ENCODE results near the gene HAL. TPM values are rescaled to one million over a fixed set of nuclear protein-coding genes. Genes with fewer than 3 reads are reported as not detected.
A peak's percentile ranks its signal among the peaks of the same experiment; 100 is the strongest.

HAL gene
- total and polyA plus RNA-seq, 2 of the 13 experiments (the other 11 are each of a cell fraction or from before 2014, with no cell fraction given): 0.89 to 37.8 TPM

DNA sequence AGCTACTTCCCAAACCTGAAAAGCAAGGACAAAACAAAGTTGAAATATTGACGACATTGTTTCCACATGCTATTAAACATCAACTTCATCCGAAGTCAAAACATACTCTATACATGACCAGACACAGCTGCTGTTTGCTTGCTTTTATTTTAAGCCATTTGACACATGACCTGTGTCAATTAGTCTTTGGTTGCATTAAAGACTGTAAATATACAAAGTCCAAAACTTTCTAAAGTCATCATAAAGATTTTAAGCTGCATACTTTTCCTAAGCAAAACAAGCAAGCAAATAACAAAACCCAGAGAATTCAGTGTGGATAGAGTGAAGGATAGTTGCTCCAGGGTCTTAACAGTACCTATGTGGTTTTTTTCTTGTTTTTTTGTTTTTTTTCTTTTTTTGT lies 21.8 kb downstream of the HAL start (continued):
- TF ChIP-seq ZKSCAN8 (CRISPR knock-in tag; IDR thresholded peaks at IDR 0.05; ENCODE audit: borderline replicate concordance): peak; percentile 57; the same call in 1 of the 2 replicates
- no peak for TF ChIP-seq RBFOX2 (IDR thresholded peaks at IDR 0.05; ENCODE audit: low read depth, low read length)
- TF ChIP-seq POLR2AphosphoS5 (IDR thresholded peaks at IDR 0.05; ENCODE audit: low read depth, low read length): no peak
- TF ChIP-seq ZNF607 (CRISPR knock-in tag; IDR thresholded peaks at IDR 0.05; ENCODE audit: borderline replicate concordance): no peak
- TF ChIP-seq PCBP1 (IDR thresholded peaks at IDR 0.05; ENCODE audit: borderline replicate concordance, low read depth, low read length): no peak
- no peak for TF ChIP-seq RBAK (CRISPR knock-in tag; IDR thresholded peaks at IDR 0.05)
- no peak for TF ChIP-seq ZNF674 (CRISPR knock-in tag; IDR thresholded peaks at IDR 0.05; ENCODE audit: low read depth)
- no peak for TF ChIP-seq ZSCAN25 (CRISPR knock-in tag; IDR thresholded peaks at IDR 0.05)
- TF ChIP-seq, protein P1, sequence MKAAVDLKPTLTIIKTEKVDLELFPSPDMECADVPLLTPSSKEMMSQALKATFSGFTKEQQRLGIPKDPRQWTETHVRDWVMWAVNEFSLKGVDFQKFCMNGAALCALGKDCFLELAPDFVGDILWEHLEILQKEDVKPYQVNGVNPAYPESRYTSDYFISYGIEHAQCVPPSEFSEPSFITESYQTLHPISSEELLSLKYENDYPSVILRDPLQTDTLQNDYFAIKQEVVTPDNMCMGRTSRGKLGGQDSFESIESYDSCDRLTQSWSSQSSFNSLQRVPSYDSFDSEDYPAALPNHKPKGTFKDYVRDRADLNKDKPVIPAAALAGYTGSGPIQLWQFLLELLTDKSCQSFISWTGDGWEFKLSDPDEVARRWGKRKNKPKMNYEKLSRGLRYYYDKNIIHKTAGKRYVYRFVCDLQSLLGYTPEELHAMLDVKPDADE (CRISPR knock-in tag; IDR thresholded peaks at IDR 0.05): no peak
- peak; percentile 97 for TF ChIP-seq HMG20A (CRISPR knock-in tag; IDR thresholded peaks at IDR 0.05; ENCODE audit: borderline replicate concordance)
- TF ChIP-seq HBP1 (CRISPR knock-in tag; IDR thresholded peaks at IDR 0.05; ENCODE audit: low read depth): peak; percentile 42; the same call in 1 of the 2 replicates
- 0 out of 2 replicates have a peak, but pooled peaks have one; percentile 46 for TF ChIP-seq NFKBIZ (CRISPR knock-in tag; IDR thresholded peaks at IDR 0.05)
- TF ChIP-seq SKI (IDR thresholded peaks at IDR 0.05; ENCODE audit: partially characterized antibody): peak; percentile 93
- TF ChIP-seq SKIL (CRISPR knock-in tag; IDR thresholded peaks at IDR 0.05; ENCODE audit: borderline replicate concordance): peak; percentile 85
- no peak for TF ChIP-seq ZNF776 (CRISPR knock-in tag; IDR thresholded peaks at IDR 0.05)
- TF ChIP-seq MXI1 (IDR thresholded peaks at IDR 0.05; ENCODE audit: borderline replicate concordance, low read depth, low read length): no peak; the same call in 2 of the 3 replicates
- TF ChIP-seq IRF1 (CRISPR knock-in tag; IDR thresholded peaks at IDR 0.05; ENCODE audit: low read depth): no peak
- TF ChIP-seq KAT8 (CRISPR knock-in tag; IDR thresholded peaks at IDR 0.05): peak; percentile 69
- peak; percentile 80 for TF ChIP-seq TEAD3 (CRISPR knock-in tag; optimal IDR thresholded peaks at IDR 0.05; ENCODE audit: borderline replicate concordance)
- TF ChIP-seq EED (CRISPR knock-in tag; IDR thresholded peaks at IDR 0.05): no peak
- peak; percentile 94 for TF ChIP-seq CREM (IDR thresholded peaks at IDR 0.05)
- TF ChIP-seq CREM (CRISPR knock-in tag; IDR thresholded peaks at IDR 0.05): no peak
- TF ChIP-seq TBX3 (IDR thresholded peaks at IDR 0.05; ENCODE audit: borderline replicate concordance): peak; percentile 96
- TF ChIP-seq NONO (IDR thresholded peaks at IDR 0.05): no peak
- TF ChIP-seq NONO (CRISPR knock-in tag; conservative IDR thresholded peaks at IDR 0.05): no peak; the same call in 1 of the 2 replicates
- no peak for TF ChIP-seq ZNF44 (CRISPR knock-in tag; IDR thresholded peaks at IDR 0.05)
- TF ChIP-seq TMF1 (CRISPR knock-in tag; IDR thresholded peaks at IDR 0.05; ENCODE audit: low read depth): no peak
- no peak for TF ChIP-seq ZMYM2 (CRISPR knock-in tag; IDR thresholded peaks at IDR 0.05)
- no peak for TF ChIP-seq RORA (CRISPR knock-in tag; IDR thresholded peaks at IDR 0.05)
